IPS-15b (cell line): ENCODE data around the gene HELZ2.

Source experiments
- H3K27me3 ChIP-seq: one replicate; pipeline ENCODE4 v1.6.1; 2013; ENCODE audit warnings: low read length; ENCODE audit not compliant: control insufficient read depth, insufficient read depth
- H3K36me3 ChIP-seq: one replicate; pipeline ENCODE4 v1.6.1; 2013; ENCODE audit warnings: low read length; ENCODE audit not compliant: control insufficient read depth, insufficient read depth
- H3K4me1 ChIP-seq: one replicate; pipeline ENCODE4 v1.6.1; 2013; ENCODE audit warnings: mild to moderate bottlenecking, low read length; ENCODE audit not compliant: control insufficient read depth, insufficient read depth
- H3K4me3 ChIP-seq: one replicate; pipeline ENCODE4 v1.5.1; 2013; ENCODE audit warnings: low read depth, low read length
- H3K9ac ChIP-seq: one replicate; pipeline ENCODE4 v1.6.1; 2013; ENCODE audit warnings: low read depth, mild to moderate bottlenecking, low read length
- H3K9me3 ChIP-seq: one replicate; pipeline ENCODE4 v1.6.1; 2013; ENCODE audit warnings: mild to moderate bottlenecking, low read length; ENCODE audit not compliant: control insufficient read depth, insufficient read depth

HELZ2 gene

DNA sequence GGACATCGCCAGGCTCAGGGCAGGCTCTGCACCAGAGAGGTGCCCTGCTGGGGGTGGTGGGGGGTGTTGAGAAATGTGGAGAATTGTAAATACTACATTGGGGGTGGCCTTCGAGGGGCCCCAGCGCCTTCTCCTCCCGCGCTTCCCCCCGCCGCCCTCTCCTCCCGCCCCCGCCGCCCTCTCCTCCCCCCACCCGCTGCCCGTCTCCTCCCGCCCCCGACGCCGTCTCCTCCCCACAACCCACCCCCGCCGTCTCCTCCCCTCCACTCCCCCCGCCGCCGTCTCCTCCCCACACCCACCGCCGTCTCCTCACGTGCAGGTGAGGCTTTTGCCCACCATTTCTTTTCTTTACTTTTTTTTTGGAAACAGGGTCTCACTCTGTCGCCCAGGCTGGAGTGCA lies 25.0 kb downstream of the HELZ2 start:
- Histone ChIP-seq H3K4me1 (peaks cover 8% of the 10 kb centered on the region), H3K4me3 (no peak overlapping the region)

DNA sequence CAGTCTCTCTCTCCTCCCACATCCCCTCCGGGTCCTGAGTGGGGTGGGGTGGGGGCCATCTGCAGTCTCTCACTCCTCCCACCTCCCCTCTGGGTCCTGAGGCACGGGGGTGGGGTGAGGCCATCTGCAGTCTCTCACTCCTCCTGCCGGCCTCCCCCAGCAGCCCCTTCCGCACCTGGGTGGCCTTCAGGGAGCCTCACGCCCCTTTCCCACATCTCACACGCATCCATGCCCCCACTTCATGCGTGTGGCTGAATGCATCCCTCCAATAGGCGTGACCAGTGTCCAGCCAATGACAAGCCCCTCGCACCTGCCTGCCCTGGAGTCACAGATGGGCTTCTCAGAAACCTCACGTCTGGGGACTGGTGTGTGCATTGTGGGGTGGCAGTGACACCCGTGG lies 25.5 kb downstream of the HELZ2 start:
- H3K4me1 ChIP-seq = peaks cover 8% of the 10 kb centered on the region
- H3K9ac ChIP-seq = no peak overlapping the region

More for the DNA sequence above, 25.0 kb downstream of the HELZ2 start:
- H3K27me3 ChIP-seq = no peaks in the 10 kb centered on the region
- H3K9me3 ChIP-seq = no peaks in the 10 kb centered on the region
- no peaks in the 10 kb centered on the region for H3K36me3 ChIP-seq
- H3K9ac ChIP-seq = no peak overlapping the region

DNA sequence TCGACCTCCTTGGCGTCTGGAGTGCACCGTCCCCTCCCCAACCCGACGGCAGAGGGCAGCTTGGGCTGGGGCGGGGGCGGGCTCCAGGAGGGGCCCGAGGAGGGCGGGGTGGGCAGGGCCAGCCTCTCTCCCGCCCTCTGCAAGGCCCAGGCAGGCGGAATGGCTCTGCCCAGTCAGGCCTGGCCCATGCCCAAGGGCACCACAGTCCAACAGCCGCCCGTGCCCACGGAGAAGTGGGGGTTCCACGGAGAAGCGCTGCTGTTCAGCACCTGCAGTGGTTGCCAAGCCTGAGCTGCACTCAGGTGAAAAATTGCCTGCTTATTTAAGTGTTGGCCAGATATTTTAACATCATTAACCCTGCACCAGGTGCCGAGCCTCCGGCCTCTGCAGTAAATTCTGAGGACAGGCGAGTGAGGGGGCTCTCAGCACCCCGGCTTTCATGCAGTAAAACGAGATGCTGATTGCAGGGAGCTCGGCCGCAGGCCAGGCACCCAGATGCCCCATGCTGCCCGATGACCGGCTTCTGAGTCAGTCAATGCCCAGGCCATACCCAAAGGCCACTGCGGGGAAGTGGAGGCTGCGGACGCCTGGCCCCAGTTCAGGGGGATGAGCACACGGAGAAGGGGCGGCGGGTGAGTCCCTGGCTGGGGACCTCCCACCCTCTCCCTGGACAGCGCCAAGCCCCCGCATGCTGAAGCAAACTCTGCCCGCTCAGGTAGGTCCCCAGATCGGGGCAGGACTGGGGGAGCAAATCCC lies 26.1 kb downstream of the HELZ2 start, which contains the start of gene SRMS:
Gene SRMS (minus strand): TSS at position 25 of the 756 bp plus-strand sequence. CDS start 286 bp downstream, outside the sequence.
- H3K9ac ChIP-seq = no peak within 1 kb of the TSS

More for the DNA sequence above, 25.5 kb downstream of the HELZ2 start:
- H3K27me3 ChIP-seq = no peaks in the 10 kb centered on the region
- no peak overlapping the region for H3K4me3 ChIP-seq
- H3K36me3 ChIP-seq = no peaks in the 10 kb centered on the region
- no peaks in the 10 kb centered on the region for H3K9me3 ChIP-seq

DNA sequence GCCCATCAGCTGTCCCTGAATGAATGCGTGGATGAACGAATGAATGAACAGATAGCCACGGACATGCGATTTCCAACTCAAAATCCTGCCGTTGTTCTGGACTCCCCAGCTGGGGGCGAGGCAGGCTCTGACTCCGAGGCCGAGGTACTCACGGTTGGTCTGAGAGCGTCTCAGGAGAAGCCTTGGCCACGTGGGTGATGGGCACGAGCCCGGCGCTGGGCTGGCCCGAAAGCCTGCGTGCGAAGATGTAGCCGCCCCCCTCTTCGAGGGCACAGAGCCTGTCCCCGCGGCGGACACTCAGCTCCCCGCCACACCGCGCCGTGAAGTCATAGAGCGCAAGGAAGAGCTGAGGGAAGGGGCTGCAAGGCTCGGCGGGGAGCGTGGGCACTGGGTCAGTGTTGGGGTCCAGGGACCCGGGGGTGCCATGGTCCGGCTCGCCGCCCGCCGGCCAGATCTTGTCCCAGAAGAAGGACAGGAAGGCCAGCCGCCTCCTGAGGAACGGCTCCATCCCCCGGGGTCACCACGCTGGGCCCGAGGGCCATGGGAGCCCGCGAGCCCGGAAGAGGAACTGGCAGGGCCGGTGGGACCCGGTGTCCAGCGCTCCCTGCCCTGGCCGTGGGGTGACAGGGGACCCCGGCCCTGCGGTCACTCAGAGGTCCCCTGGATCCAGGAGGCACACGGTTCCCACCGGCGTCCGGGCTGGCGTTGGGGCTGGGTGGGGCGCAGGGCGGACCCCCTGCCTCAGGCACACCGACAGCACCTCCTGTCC lies 26.9 kb downstream of the HELZ2 start:
- Histone ChIP-seq H3K36me3 (no peaks in the 10 kb centered on the region), H3K4me3 (no peak overlapping the region), H3K9me3 (no peaks in the 10 kb centered on the region), H3K9ac (no peak overlapping the region), H3K4me1 (peaks cover 5% of the 10 kb centered on the region), H3K27me3 (no peaks in the 10 kb centered on the region)

More for the DNA sequence above, 26.1 kb downstream of the HELZ2 start, which contains the start of gene SRMS:
- H3K36me3 ChIP-seq = no peaks in the 10 kb centered on the region
- H3K4me3 ChIP-seq = no peak within 1 kb of the TSS
- H3K27me3 ChIP-seq = no peaks in the 10 kb centered on the region
- no peaks in the 10 kb centered on the region for H3K9me3 ChIP-seq
- H3K4me1 ChIP-seq = peaks cover 6% of the 10 kb centered on the region

DNA sequence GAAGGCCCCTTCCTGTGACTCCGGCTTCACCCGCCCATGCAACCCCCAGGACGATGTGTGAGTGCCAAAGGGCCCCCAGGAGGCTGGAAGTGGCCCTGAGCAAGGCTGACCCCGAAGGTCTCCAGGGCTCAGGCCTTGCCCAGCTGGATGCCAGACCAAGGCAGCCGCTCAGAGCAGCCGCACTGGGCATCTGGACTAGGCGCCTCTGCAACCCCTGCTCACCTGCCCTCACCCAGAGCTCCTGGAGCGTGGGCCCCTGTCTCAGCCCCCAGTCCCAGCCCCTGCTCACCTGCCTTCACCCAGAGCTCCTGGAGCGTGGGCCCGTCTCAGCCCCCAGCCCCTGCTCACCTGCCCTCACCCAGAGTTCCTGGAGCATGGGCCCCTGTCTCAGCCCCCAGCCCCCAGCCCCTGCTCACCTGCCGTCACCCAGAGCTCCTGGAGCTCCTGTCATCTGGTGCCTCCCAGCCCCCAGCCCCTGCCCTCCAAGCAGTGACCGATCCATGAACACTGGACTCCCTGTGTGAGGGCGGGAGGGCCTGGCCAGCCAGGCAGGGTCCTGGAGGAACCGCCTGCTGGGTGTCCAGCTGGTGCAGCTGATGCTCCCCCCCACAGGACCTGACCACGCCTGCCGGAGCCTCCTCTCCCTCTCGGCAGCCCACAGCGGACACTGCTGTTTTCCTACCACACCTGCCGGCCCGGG lies 27.6 kb downstream of the HELZ2 start:
- H3K4me1 ChIP-seq = peaks cover 5% of the 10 kb centered on the region
- no peak overlapping the region for H3K9ac ChIP-seq
- no peak overlapping the region for H3K4me3 ChIP-seq
- H3K36me3 ChIP-seq = no peaks in the 10 kb centered on the region
- no peaks in the 10 kb centered on the region for H3K9me3 ChIP-seq
- no peaks in the 10 kb centered on the region for H3K27me3 ChIP-seq

DNA sequence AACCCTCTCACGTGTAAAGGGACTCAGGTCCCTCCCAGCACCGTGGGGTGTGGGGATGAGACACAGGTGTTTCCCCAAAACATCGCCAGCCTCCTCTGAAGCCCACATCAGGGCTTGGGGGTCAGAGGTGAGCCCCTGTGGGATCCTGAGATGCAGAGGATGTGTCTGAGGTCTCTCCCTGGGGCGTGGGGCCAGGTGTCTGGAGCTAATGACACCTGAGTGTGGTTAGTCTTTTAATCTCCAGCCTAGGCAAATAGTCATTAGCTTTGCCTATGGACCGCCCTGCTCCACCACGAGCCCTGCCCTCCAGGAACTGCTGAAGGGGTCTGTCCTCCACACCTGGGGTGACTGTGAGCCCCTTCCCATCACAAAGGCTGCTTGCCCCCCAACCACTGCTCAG lies 28.2 kb downstream of the HELZ2 start:
- H3K9me3 ChIP-seq = no peaks in the 10 kb centered on the region
- H3K27me3 ChIP-seq = no peaks in the 10 kb centered on the region
- no peak overlapping the region for H3K4me3 ChIP-seq
- H3K9ac ChIP-seq = no peak overlapping the region
- H3K36me3 ChIP-seq = no peaks in the 10 kb centered on the region
- H3K4me1 ChIP-seq = peaks cover 5% of the 10 kb centered on the region

DNA sequence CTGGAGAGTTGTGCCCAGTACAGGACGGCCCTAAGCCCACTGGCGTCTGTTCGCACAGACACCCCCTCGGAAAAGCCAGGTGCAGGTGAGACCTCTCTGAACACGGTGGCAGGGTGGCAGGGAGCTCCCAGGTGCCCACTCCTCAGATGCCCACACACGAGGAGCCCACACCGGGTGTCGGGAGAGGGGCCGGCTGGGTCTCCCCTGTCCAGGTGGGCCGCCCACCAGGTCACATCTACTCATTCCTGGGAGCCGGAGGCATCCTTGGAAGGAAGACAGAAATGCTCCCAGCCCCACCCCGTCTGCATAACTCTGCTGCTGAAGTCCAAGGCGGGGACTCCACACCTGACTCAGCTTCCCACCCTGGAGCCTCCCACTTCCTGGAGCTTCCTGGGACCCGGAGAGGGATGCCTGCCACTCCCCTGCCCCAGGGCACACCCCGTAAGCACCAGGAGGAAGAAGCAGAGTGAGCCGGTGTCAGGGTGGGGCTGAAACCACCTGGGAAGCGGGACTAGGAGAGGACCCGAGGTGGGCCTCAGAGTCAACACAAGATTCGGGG lies 29.0 kb downstream of the HELZ2 start:
- Histone ChIP-seq H3K9ac (no peak overlapping the region), H3K4me1 (peaks cover 5% of the 10 kb centered on the region), H3K36me3 (no peaks in the 10 kb centered on the region), H3K27me3 (no peaks in the 10 kb centered on the region), H3K4me3 (no peak overlapping the region), H3K9me3 (no peaks in the 10 kb centered on the region)

DNA sequence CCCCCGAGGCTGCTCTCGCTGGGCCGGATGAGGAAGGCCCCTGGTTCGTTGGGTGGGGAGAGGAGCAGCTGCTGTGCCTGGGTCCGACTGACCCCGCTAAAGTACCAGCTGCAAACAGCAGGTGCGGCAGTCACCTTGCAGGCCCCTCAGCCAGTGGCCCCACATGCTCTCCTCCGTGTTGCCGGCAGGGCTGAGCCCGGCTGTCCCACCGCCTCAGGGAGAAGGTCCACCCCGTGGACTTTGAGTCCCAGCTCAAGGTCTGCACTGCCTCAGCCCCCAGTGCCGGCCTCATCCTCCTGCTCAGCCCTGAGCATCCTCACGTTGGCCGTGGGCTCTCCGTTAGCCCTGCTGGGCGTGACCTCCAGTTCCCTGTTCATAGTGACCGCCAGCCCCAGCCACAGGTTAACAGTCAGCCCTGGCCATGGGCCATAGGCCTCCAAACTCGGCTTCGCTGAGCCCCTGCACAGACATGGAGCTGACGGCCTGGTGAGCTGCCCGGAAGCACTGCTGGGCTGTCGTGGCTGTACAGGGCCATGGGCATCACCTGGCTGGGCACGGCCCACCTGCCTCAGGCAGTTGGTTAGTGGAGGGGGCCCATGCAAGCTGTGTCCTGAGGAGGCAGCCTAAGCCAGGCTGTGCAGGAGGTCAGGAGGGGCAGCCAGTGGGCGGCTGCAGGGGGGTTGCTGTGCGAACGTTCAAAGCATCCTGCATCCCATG lies 29.6 kb downstream of the HELZ2 start:
- Histone ChIP-seq H3K27me3 (no peaks in the 10 kb centered on the region), H3K4me3 (no peak overlapping the region), H3K9me3 (no peaks in the 10 kb centered on the region), H3K36me3 (no peaks in the 10 kb centered on the region), H3K9ac (no peak overlapping the region), H3K4me1 (peaks cover 5% of the 10 kb centered on the region)

DNA sequence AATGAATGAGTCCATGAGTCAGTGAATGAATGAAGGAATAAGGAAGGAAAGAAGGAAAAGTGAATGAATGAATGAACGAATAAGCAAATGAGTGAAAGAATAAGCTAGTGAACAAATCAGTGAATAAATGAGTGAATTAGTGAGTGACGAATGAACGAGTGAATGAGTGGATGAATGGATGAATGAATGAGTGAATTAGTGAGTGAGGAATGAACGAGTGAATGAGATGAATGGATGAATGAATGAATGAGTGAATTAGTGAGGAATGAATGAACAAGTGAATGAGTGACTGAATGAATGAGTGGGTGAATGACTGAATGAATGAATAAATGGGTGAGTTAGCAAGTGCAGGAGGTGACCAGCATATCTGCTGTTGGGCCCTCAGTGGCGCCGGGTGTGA lies 30.3 kb downstream of the HELZ2 start:
- Histone ChIP-seq H3K9me3 (no peaks in the 10 kb centered on the region), H3K36me3 (no peaks in the 10 kb centered on the region), H3K4me3 (no peak overlapping the region), H3K4me1 (peaks cover 4% of the 10 kb centered on the region), H3K27me3 (no peaks in the 10 kb centered on the region), H3K9ac (no peak overlapping the region)

DNA sequence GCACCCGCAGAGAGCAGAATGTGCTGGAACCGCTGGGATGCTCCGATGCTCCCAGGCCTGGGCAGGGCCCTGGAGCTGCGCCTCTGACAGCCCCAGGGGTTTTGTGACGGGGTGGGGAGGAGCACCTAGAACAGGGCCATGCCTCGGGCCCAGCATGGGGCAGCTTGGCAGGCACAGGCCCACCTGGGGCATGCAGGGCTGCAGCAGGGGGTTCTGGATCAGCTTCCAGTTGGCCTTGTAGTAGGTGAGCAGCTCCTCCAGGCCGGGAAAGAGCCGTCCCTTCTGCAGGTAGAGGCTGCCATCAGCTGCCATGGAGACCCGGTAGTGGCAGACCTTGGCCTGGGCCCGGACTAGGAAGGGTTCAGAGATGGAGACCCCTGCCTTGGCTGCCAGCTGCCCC lies 30.9 kb downstream of the HELZ2 start:
- Histone ChIP-seq H3K4me3 (no peak overlapping the region), H3K9ac (no peak overlapping the region), H3K4me1 (peaks cover 2% of the 10 kb centered on the region), H3K9me3 (no peaks in the 10 kb centered on the region), H3K27me3 (no peaks in the 10 kb centered on the region), H3K36me3 (no peaks in the 10 kb centered on the region)

DNA sequence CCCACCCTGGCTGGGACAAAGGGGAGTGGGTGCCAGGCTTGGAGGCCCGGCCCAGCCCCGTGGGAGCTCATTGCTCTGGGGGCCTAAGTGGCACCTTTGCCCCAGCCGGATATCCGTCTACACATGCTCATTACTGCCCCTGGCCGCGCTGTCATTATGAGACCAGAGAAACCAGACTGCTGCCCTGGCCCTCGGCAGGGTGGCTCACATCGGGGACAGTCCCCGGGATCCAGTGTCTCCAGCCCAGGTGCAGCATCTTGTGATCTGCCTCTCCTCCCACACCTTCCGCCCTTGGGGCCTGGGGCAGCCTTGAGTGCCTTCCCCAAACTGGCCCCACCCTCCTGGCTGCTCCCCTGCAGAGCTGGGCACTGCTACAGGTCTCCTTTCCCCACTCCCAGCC lies 31.3 kb downstream of the HELZ2 start:
- Histone ChIP-seq H3K4me3 (no peak overlapping the region), H3K9me3 (no peaks in the 10 kb centered on the region), H3K36me3 (no peaks in the 10 kb centered on the region), H3K4me1 (no peaks in the 10 kb centered on the region), H3K27me3 (no peaks in the 10 kb centered on the region), H3K9ac (no peak overlapping the region)
